Panc1 (cell line): ENCODE results near the gene LRTM1. TPM values are rescaled to one million over a fixed set of nuclear protein-coding genes. Genes with fewer than 3 reads are reported as not detected.
A peak's percentile ranks its signal among the peaks of the same experiment; 100 is the strongest.

Experiments
- ATAC-seq: fragments of 200-7000 bp; cut with Tn5 transposase; 2 replicates; pipeline ENCODE4 v1.9.1; 2020; ENCODE audit warnings: mild to moderate bottlenecking, moderate library complexity
- BruUV-seq: library from RNA; stranded (reverse); fragments of 400-500 nt; replicated peaks from 2 replicates; lab custom pipeline; 2021; lab: Mats Ljungman, UMichigan
- CTCF ChIA-PET: fragments of 300-600 bp; sonication (Branson Sonifier 250); formaldehyde crosslinking; loops from one replicate; lab custom pipeline; 2022; ENCODE audit warnings: antibody characterized with exemption; lab: Charles Lee
- POLR2A ChIA-PET: fragments of 300-600 bp; sonication (Branson Sonifier 250); formaldehyde crosslinking; loops from one replicate; lab custom pipeline; 2022; ENCODE audit warnings: antibody characterized with exemption; lab: Charles Lee
- DNase-seq: peaks from one replicate; pipeline ENCODE4 v3.0.0-alpha.2; 2010; ENCODE audit warnings: low read depth, low spot score
- H3K27ac ChIP-seq: 2 replicates; pipeline ENCODE4 v1.5.1; 2011; ENCODE audit warnings: mild to moderate bottlenecking, low read length, inconsistent platforms
- H3K27me3 ChIP-seq: fragments of 200-500 bp; sonication (Bioruptor generic); 2 replicates; pipeline ENCODE4 v1.6.0; 2014; ENCODE audit warnings: low read length, inconsistent platforms; ENCODE audit not compliant: control insufficient read depth, insufficient read depth
- H3K36me3 ChIP-seq: fragments of 200-500 bp; sonication (Bioruptor generic); 2 replicates; pipeline ENCODE4 v1.5.1; 2014; ENCODE audit warnings: inconsistent platforms, mild to moderate bottlenecking, low read length, moderate library complexity; ENCODE audit not compliant: control insufficient read depth, insufficient read depth
- H3K4me1 ChIP-seq: 2 replicates; pipeline ENCODE4 v1.5.1; 2011; ENCODE audit warnings: inconsistent platforms, mild to moderate bottlenecking, low read length, moderate library complexity; ENCODE audit not compliant: control insufficient read depth, insufficient read depth
- H3K4me3 ChIP-seq, 2 experiments: 2 replicates each; pipeline ENCODE4 v1.5.1; 2011 to 2012; ENCODE audit warnings: low read depth in 2 of 2, low read length in 2 of 2, mild to moderate bottlenecking in 2 of 2, inconsistent platforms in 1 of 2, moderate library complexity in 1 of 2
- H3K9me3 ChIP-seq: fragments of 200-500 bp; sonication (Bioruptor generic); 2 replicates; pipeline ENCODE4 v1.5.1; 2014; ENCODE audit warnings: low read depth, mild to moderate bottlenecking, inconsistent platforms, low read length, moderate library complexity; ENCODE audit not compliant: control insufficient read depth, insufficient read depth
- CTCF ChIP-seq: fragments of 450-650 bp; IDR thresholded peaks from 2 replicates; pipeline ENCODE4 v1.5.1; 2017; ENCODE audit warnings: mild to moderate bottlenecking
- POLR2AphosphoS5 ChIP-seq: IDR thresholded peaks from 2 replicates; pipeline ENCODE4 v1.6.1; 2012; ENCODE audit warnings: mild to moderate bottlenecking, low read depth, low read length, moderate library complexity
- REST ChIP-seq, 2 experiments: IDR thresholded peaks; 2 replicates each; pipeline ENCODE4 v1.6.1; 2011 to 2012; ENCODE audit warnings: low read depth in 2 of 2, control low read depth in 1 of 2, low read length in 1 of 2, mild to moderate bottlenecking in 1 of 2, moderate library complexity in 1 of 2; ENCODE audit not compliant: insufficient read depth in 1 of 2
- SIN3A ChIP-seq: IDR thresholded peaks from 2 replicates; pipeline ENCODE4 v1.6.1; 2012; ENCODE audit warnings: low read depth, mild to moderate bottlenecking, low read length, moderate library complexity, borderline replicate concordance; ENCODE audit not compliant: insufficient read depth
- TCF7L2 ChIP-seq: IDR thresholded peaks from 2 replicates; pipeline ENCODE4 v1.6.1; 2011; ENCODE audit warnings: mild to moderate bottlenecking, low read depth, low read length, inconsistent platforms
- in situ Hi-C: cut with HindIII; loops from 2 replicates; pipeline ENCODE4 v1.10.0; 2016; ENCODE audit warnings: low sequenced_read_pairs, low pct_unique_long_range_greater_than_20kb
- intact Hi-C: fragments of 100-400 bp; cut with micrococcal nuclease; formaldehyde crosslinking; loops from one replicate; pipeline ENCODE4 v1.10.0; 2022; ENCODE audit not compliant: unreplicated experiment
- total RNA-seq: library from RNA; stranded (reverse); gene quantifications from one replicate; pipeline ENCODE4 v1.2.1, GENCODE V29; 2021; ENCODE audit not compliant: unreplicated experiment

Gene LRTM1
- total RNA-seq, 1 experiment from 2014 or later, result not detected

- no peaks in the 10 kb centered on the region for H3K27me3 ChIP-seq
- no peak for TF ChIP-seq POLR2AphosphoS5
- no peak for TF ChIP-seq TCF7L2
- no peak for TF ChIP-seq SIN3A
- no peak for TF ChIP-seq CTCF
- TF ChIP-seq REST (IDR thresholded peaks at IDR 0.05; ENCODE audit: insufficient read depth in 1 of 2, low read depth in 2 of 2, low read length in 1 of 2), result no peak
- BruUV-seq, result no TSS peak
- intact Hi-C loops (no loop called here), in situ Hi-C loops (no loop called here)
- no peak for DNase-seq
- no peak overlapping the region for H3K4me3 ChIP-seq
- no peak for ATAC-seq
- ChIA-PET CTCF (no interaction called here), POLR2A (no interaction called here)
- no peaks in the 10 kb centered on the region for H3K36me3 ChIP-seq
- peaks cover 13% of the 10 kb centered on the region for H3K4me1 ChIP-seq
- no peak overlapping the region; the same call in 1 of the 2 replicates for H3K27ac ChIP-seq
- no peaks in the 10 kb centered on the region for H3K9me3 ChIP-seq
These were observed 32.2 kb downstream of the LRTM1 start for GRCh38 chr3:54895613-54896012.

GRCh38 chr3:54892168-54892567, 35.7 kb downstream of the LRTM1 start:
- H3K27me3 ChIP-seq, result no peaks in the 10 kb centered on the region
- TF ChIP-seq POLR2AphosphoS5, result no peak
- TF ChIP-seq REST (IDR thresholded peaks at IDR 0.05; ENCODE audit: insufficient read depth in 1 of 2, low read depth in 2 of 2, low read length in 1 of 2), result no peak
- no peak for TF ChIP-seq TCF7L2
- no peak for TF ChIP-seq CTCF
- no peak for TF ChIP-seq SIN3A
- ATAC-seq (peak; percentile 15), DNase-seq (no peak)
- H3K36me3 ChIP-seq, result no peaks in the 10 kb centered on the region
- peak overlapping the region; percentile 85 for H3K27ac ChIP-seq
- intact Hi-C loops, result no loop called here
- BruUV-seq, result no TSS peak
- in situ Hi-C loops, result no loop called here
- ChIA-PET CTCF (no interaction called here), POLR2A (no interaction called here)
- H3K9me3 ChIP-seq, result no peaks in the 10 kb centered on the region
- peaks cover 15% of the 10 kb centered on the region for H3K4me1 ChIP-seq
- H3K4me3 ChIP-seq, result no peak overlapping the region
